Gastroesophageal sphincter (tissue), 4 donors: ENCODE measurements around the gene GUCA2A. TPM values are rescaled to one million over a fixed set of nuclear protein-coding genes. Genes with fewer than 3 reads are reported as not detected.
"Not testable (repeated sequence)": the region's sequence is repeated elsewhere in the genome, so short reads cannot be mapped to it uniquely, and the experiment has no call there.

Source experiments
- ATAC-seq: fragments of 150-250 bp; one replicate; pipeline ENCODE4 v1.9.1; 2016; ENCODE audit warnings: mild to moderate bottlenecking, moderate library complexity
- H3K27ac ChIP-seq, 4 donors: fragments of 200-600 bp; sonication (generic) in 3 of 4; 1 replicate in 3 of 4; 2 replicates in 1 of 4; pipeline ENCODE4 v1.5.1; 2016 to 2019
- H3K27me3 ChIP-seq: fragments of 200-600 bp; sonication (generic); one replicate; pipeline ENCODE4 v1.5.1; 2019
- H3K36me3 ChIP-seq, 2 donors: fragments of 200-600 bp; sonication (generic); one replicate each; pipeline ENCODE4 v1.5.1; 2019; ENCODE audit warnings: control low read depth in 1 of 2
- H3K4me1 ChIP-seq, 3 donors: fragments of 200-600 bp; sonication (generic); 1 replicate in 2 of 3; 2 replicates in 1 of 3; pipeline ENCODE4 v1.5.1; 2016 to 2019; ENCODE audit warnings: control low read depth in 2 of 3
- H3K4me3 ChIP-seq, 2 donors: fragments of 200-600 bp; sonication (generic); one replicate each; pipeline ENCODE4 v1.5.1; 2019; ENCODE audit warnings: mild to moderate bottlenecking in 1 of 2, moderate library complexity in 1 of 2
- H3K9me3 ChIP-seq, 3 donors: fragments of 200-600 bp; sonication (generic); one replicate each; pipeline ENCODE4 v1.5.1; 2017 to 2019; ENCODE audit warnings: control low read depth in 2 of 3
- CTCF ChIP-seq, 4 experiments: fragments of 200-600 bp in 2 of 4; fragments of 450-650 bp in 2 of 4; sonication (generic) in 1 of 4; IDR thresholded peaks; one replicate each; pipeline ENCODE4 v1.5.1; 2017 to 2019; ENCODE audit warnings: antibody characterized with exemption in 4 of 4, mild to moderate bottlenecking in 2 of 4, moderate library complexity in 2 of 4
- EP300 ChIP-seq: sonication (generic); formaldehyde crosslinking; IDR thresholded peaks from one replicate; pipeline ENCODE4 v1.6.1; 2017; ENCODE audit warnings: antibody characterized with exemption, mild to moderate bottlenecking
- POLR2A ChIP-seq, 2 donors: fragments of 450-650 bp; IDR thresholded peaks; one replicate each; pipeline ENCODE4 v1.6.1; 2017; ENCODE audit warnings: antibody characterized with exemption in 2 of 2, mild to moderate bottlenecking in 2 of 2, moderate library complexity in 1 of 2
- POLR2AphosphoS5 ChIP-seq: sonication (generic); formaldehyde crosslinking; IDR thresholded peaks from one replicate; pipeline ENCODE4 v1.6.1; 2017; ENCODE audit warnings: antibody characterized with exemption
- WGBS, 2 donors: methylation state at CpG; one replicate each; pipeline ENCODE4 v1.1.5; 2018; ENCODE audit warnings: low coverage in 1 of 2; 5-methylcytosine and 5-hydroxymethylcytosine counted together
- total RNA-seq, 4 donors: library from RNA; depleted of rRNA; stranded (reverse); fragments of >200 nt; gene quantifications; one replicate each; pipeline ENCODE4 v1.1.0, GENCODE V29; 2016

The GUCA2A gene
- not detected for total RNA-seq

DNA sequence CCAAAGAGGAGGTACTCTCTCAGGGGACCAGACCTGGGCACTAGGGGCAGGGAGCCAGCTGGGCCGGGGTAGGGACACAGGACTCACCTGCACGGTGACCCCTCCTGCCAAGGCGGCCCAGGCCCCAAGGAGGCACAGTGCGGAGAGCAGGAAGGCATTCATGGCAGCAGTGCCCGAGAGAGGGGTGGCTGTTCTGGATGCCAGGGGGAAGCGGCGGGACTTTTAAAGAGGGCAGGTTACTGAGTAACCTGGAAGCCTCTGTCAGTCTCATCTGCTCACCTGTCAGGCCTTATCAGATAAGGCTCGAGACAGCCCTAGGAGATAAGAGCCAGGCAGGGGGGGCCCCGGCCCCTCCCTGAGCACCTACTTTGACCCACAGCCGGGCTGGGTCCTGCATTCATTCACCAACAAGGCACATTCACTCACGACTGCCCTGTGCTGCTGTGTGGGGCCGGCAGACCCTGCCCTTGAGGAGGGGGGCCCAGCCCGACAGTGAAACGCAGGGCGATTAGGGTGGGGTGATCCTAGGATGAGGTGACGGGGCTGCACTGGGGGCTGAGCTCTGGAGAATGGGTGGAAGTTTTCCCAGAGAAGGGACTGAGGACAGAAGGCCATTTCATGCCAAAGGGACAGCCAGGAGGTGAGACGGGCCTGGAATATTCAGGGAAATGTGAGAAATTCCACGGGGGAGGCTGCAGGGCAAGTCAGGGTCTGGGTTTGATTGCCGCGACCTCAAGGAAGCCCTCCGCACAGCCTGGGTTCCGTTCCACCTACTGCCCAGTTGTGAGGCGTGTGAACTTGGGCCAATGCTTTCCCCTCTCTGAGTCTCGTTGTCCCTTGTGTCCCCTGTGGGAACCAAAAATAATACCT is at the start of gene GUCA2A:
TSS of gene GUCA2A (minus strand) at position 195 of the 870 bp plus-strand sequence. CDS start at position 162, 33 bp downstream.
- no peak for TF ChIP-seq POLR2A (IDR thresholded peaks at IDR 0.05)
- no peak for TF ChIP-seq CTCF (IDR thresholded peaks at IDR 0.05)
- TF ChIP-seq POLR2AphosphoS5, result no peak
- no peak for TF ChIP-seq EP300
- H3K27ac ChIP-seq, result no peak within 1 kb of the TSS

GRCh38 chr1:42211224-42211623 is 46.7 kb upstream of the GUCA2A start:
- Histone ChIP-seq H3K27me3 (no peaks in the 10 kb centered on the region), H3K4me3 (no peak overlapping the region), H3K9me3 (no peaks in the 10 kb centered on the region), H3K4me1 (peaks cover 0 to 39% (median 3%) of the 10 kb centered on the region in 3 donors), H3K27ac (no peak overlapping the region), H3K36me3 (no peaks in the 10 kb centered on the region)
- ATAC-seq, result no peak
- WGBS, 2 donors, result 60 to 100% methylated on average over 1 of the region's 2 CpGs
- TF ChIP-seq POLR2AphosphoS5 (no peak), EP300 (no peak), CTCF (IDR thresholded peaks at IDR 0.05) (no peak), POLR2A (IDR thresholded peaks at IDR 0.05) (no peak)

More for the DNA sequence above, at the start of gene GUCA2A:
- WGBS, 2 donors, result 67 to 75% methylated on average over 3 to 6 of the region's 24 CpGs
- Histone ChIP-seq H3K27me3 (peaks cover 40% of the 10 kb centered on the region), H3K4me3 (no peak within 1 kb of the TSS), H3K4me1 (peaks cover 0 to 6% (median 0%) of the 10 kb centered on the region in 3 donors), H3K36me3 (no peaks in the 10 kb centered on the region), H3K9me3 (peaks cover 0 to 20% (median 0%) of the 10 kb centered on the region in 3 donors)
- no peak for ATAC-seq

GRCh38 chr1:42210421-42211133 is 46.0 kb upstream of the GUCA2A start:
- H3K9me3 ChIP-seq, result no peaks in the 10 kb centered on the region
- WGBS, 2 donors, result 100% methylated on average over 2 of the region's 6 CpGs; no CpG with 5 or more reads in 1 of the 2 donors
- no peaks in the 10 kb centered on the region for H3K36me3 ChIP-seq
- H3K27me3 ChIP-seq, result no peaks in the 10 kb centered on the region
- ATAC-seq, result no peak
- H3K4me3 ChIP-seq, result no peak overlapping the region
- peaks cover 0 to 39% (median 3%) of the 10 kb centered on the region in 3 donors for H3K4me1 ChIP-seq
- TF ChIP-seq CTCF (IDR thresholded peaks at IDR 0.05), result no peak
- no peak for TF ChIP-seq POLR2A (IDR thresholded peaks at IDR 0.05)
- no peak for TF ChIP-seq POLR2AphosphoS5
- no peak for TF ChIP-seq EP300
- no peak overlapping the region for H3K27ac ChIP-seq

GRCh38 chr1:42209526-42210251 is 45.1 kb upstream of the GUCA2A start:
- Histone ChIP-seq H3K27me3 (no peaks in the 10 kb centered on the region), H3K9me3 (no peaks in the 10 kb centered on the region), H3K4me3 (no peak overlapping the region), H3K36me3 (no peaks in the 10 kb centered on the region), H3K27ac (no peak overlapping the region), H3K4me1 (peaks cover 0 to 31% (median under 1%) of the 10 kb centered on the region in 3 donors)
- ATAC-seq, result no peak
- WGBS, 2 donors, result 70% methylated on average over 3 of the region's 6 CpGs; no CpG with 5 or more reads in 1 of the 2 donors
- no peak for TF ChIP-seq POLR2A (IDR thresholded peaks at IDR 0.05)
- TF ChIP-seq CTCF (IDR thresholded peaks at IDR 0.05), result no peak
- TF ChIP-seq POLR2AphosphoS5, result no peak
- no peak for TF ChIP-seq EP300

- 96 to 100% methylated on average over 1 to 2 of the region's 2 CpGs for WGBS, 2 donors
- H3K9me3 ChIP-seq, ATAC-seq, H3K27ac ChIP-seq, H3K27me3 ChIP-seq, H3K4me3 ChIP-seq: not testable (repeated sequence)
- H3K4me1 ChIP-seq, result peaks cover 0 to 18% (median 0%) of the 10 kb centered on the region in 3 donors
- peaks cover 0 to 23% of the 10 kb centered on the region in 2 donors for H3K36me3 ChIP-seq
Observed at GRCh38 chr1:42206930-42207329, 42.4 kb upstream of the GUCA2A start.
